H9 (cell line): Measurements from ENCODE around the gene IRX2. TPM values are rescaled to one million over a fixed set of nuclear protein-coding genes. Genes with fewer than 3 reads are reported as not detected.

Source experiments
- DNase-seq: peaks from one replicate; pipeline ENCODE4 v3.0.0-alpha.2; 2017
- H2AFZ ChIP-seq: one replicate; pipeline ENCODE4 v1.6.1; 2013; ENCODE audit warnings: mild to moderate bottlenecking, low read length, control low read depth, moderate library complexity
- H2AK5ac ChIP-seq: 2 replicates; pipeline ENCODE4 v1.6.1; 2013; ENCODE audit warnings: low read length, control low read depth, mixed read lengths; ENCODE audit not compliant: insufficient read length
- H2BK120ac ChIP-seq: one replicate; pipeline ENCODE4 v1.6.1; 2013; ENCODE audit warnings: low read depth, mild to moderate bottlenecking, low read length, control low read depth, inconsistent platforms; ENCODE audit not compliant: poor library complexity, severe bottlenecking
- H2BK12ac ChIP-seq: 2 replicates; pipeline ENCODE4 v1.6.1; 2013; ENCODE audit warnings: low read length, control low read depth, mixed read lengths, low read depth; ENCODE audit not compliant: insufficient read length
- H2BK15ac ChIP-seq: 2 replicates; pipeline ENCODE4 v1.6.1; 2013; ENCODE audit warnings: low read depth, low read length, control low read depth
- H2BK20ac ChIP-seq: one replicate; pipeline ENCODE4 v1.6.1; 2013; ENCODE audit warnings: low read depth, mild to moderate bottlenecking, low read length, control low read depth, inconsistent platforms; ENCODE audit not compliant: poor library complexity, severe bottlenecking
- H2BK5ac ChIP-seq: 2 replicates; pipeline ENCODE4 v1.6.1; 2013; ENCODE audit warnings: low read length, control low read depth, mixed read lengths; ENCODE audit not compliant: insufficient read length
- H3K14ac ChIP-seq: 2 replicates; pipeline ENCODE4 v1.6.1; 2013; ENCODE audit warnings: low read length, control low read depth; ENCODE audit not compliant: insufficient read depth
- H3K18ac ChIP-seq: 2 replicates; pipeline ENCODE4 v1.6.1; 2013; ENCODE audit warnings: low read depth, mild to moderate bottlenecking, mixed read lengths, low read length, control low read depth; ENCODE audit not compliant: insufficient read length
- H3K23ac ChIP-seq: 2 replicates; pipeline ENCODE4 v1.6.1; 2013; ENCODE audit warnings: low read length, control low read depth, mixed read lengths, low read depth; ENCODE audit not compliant: insufficient read length
- H3K23me2 ChIP-seq: 2 replicates; pipeline ENCODE4 v1.6.1; 2013; ENCODE audit warnings: low read depth, mild to moderate bottlenecking, mixed read lengths, low read length, control low read depth; ENCODE audit not compliant: insufficient read length, poor library complexity, severe bottlenecking
- H3K27ac ChIP-seq: 2 replicates; pipeline ENCODE4 v1.5.1; 2013; ENCODE audit warnings: low read length, control low read depth, mixed read lengths, low read depth; ENCODE audit not compliant: insufficient read length
- H3K27me3 ChIP-seq: 2 replicates; pipeline ENCODE4 v1.6.1; 2013; ENCODE audit warnings: low read length, control low read depth, inconsistent platforms; ENCODE audit not compliant: insufficient read depth
- H3K4ac ChIP-seq: 2 replicates; pipeline ENCODE4 v1.6.1; 2013; ENCODE audit warnings: low read depth, mild to moderate bottlenecking, control low read depth, inconsistent platforms, low read length, moderate library complexity
- H3K4me1 ChIP-seq: 2 replicates; pipeline ENCODE4 v1.6.1; 2013; ENCODE audit warnings: low read length, control low read depth, inconsistent platforms; ENCODE audit not compliant: insufficient read depth
- H3K4me2 ChIP-seq: 2 replicates; pipeline ENCODE4 v1.6.1; 2013; ENCODE audit warnings: low read length, control low read depth, mixed read lengths; ENCODE audit not compliant: insufficient read length, insufficient read depth
- H3K56ac ChIP-seq: 2 replicates; pipeline ENCODE4 v1.6.1; 2013; ENCODE audit warnings: low read depth, mild to moderate bottlenecking, mixed read lengths, low read length, control low read depth; ENCODE audit not compliant: insufficient read length
- H3K79me1 ChIP-seq: 2 replicates; pipeline ENCODE4 v1.6.1; 2013; ENCODE audit warnings: low read depth, mild to moderate bottlenecking, moderate library complexity, low read length, control low read depth, inconsistent platforms; ENCODE audit not compliant: insufficient read depth, poor library complexity, severe bottlenecking
- H3K79me2 ChIP-seq: 2 replicates; pipeline ENCODE4 v1.6.1; 2013; ENCODE audit warnings: low read length, control low read depth, inconsistent platforms; ENCODE audit not compliant: insufficient read depth
- H3K9ac ChIP-seq: 2 replicates; pipeline ENCODE4 v1.6.1; 2013; ENCODE audit warnings: low read length, control low read depth, mixed read lengths; ENCODE audit not compliant: insufficient read length; ENCODE audit errors: extremely low read depth
- H3K9me3 ChIP-seq: one replicate; pipeline ENCODE4 v1.6.1; 2013; ENCODE audit warnings: low read depth, low read length, inconsistent platforms; ENCODE audit not compliant: control insufficient read depth
- H3T11ph ChIP-seq: one replicate; pipeline ENCODE4 v1.6.1; 2013; ENCODE audit warnings: mild to moderate bottlenecking, low read length, control low read depth, inconsistent platforms
- H4K20me1 ChIP-seq: one replicate; pipeline ENCODE4 v1.6.1; 2013; ENCODE audit not compliant: control insufficient read depth, insufficient read length, insufficient read depth
- H4K5ac ChIP-seq: 2 replicates; pipeline ENCODE4 v1.6.1; 2013; ENCODE audit warnings: low read depth, mild to moderate bottlenecking, mixed read lengths, low read length, control low read depth; ENCODE audit not compliant: insufficient read length
- H4K8ac ChIP-seq: replicated peaks from 2 replicates; pipeline ENCODE4 v1.6.1; 2013; ENCODE audit warnings: low read length, control low read depth, mixed read lengths, low read depth; ENCODE audit not compliant: insufficient read length
- H4K91ac ChIP-seq: 2 replicates; pipeline ENCODE4 v1.6.1; 2013; ENCODE audit warnings: low read depth, mild to moderate bottlenecking, moderate library complexity, mixed read lengths, low read length, control low read depth; ENCODE audit not compliant: insufficient read length
- H3K27ac Mint-ChIP-seq, 3 experiments: 2 replicates in 2 of 3; 3 replicates in 1 of 3; pipeline ENCODE4 v1.8.0; 2020 to 2021; ENCODE audit warnings: mixed read lengths in 3 of 3, mild to moderate bottlenecking in 1 of 3, moderate library complexity in 1 of 3
- H3K27me3 Mint-ChIP-seq: 2 replicates; pipeline ENCODE4 v1.8.0; 2021; ENCODE audit warnings: low read depth, mild to moderate bottlenecking, moderate library complexity, mixed read lengths
- H3K36me3 Mint-ChIP-seq, 3 experiments: 2 replicates in 2 of 3; 3 replicates in 1 of 3; pipeline ENCODE4 v1.8.0; 2020 to 2021; ENCODE audit warnings: low read depth in 3 of 3, mixed read lengths in 3 of 3; ENCODE audit not compliant: insufficient read depth in 1 of 3
- H3K4me1 Mint-ChIP-seq, 2 experiments: 2 replicates each; pipeline ENCODE4 v1.8.0; 2020; ENCODE audit warnings: mixed read lengths in 2 of 2
- H3K4me3 Mint-ChIP-seq, 2 experiments: 2 replicates in 1 of 2; 3 replicates in 1 of 2; pipeline ENCODE4 v1.8.0; 2020 to 2021; ENCODE audit warnings: mild to moderate bottlenecking in 2 of 2, mixed read lengths in 2 of 2, moderate library complexity in 1 of 2
- H3K9me3 Mint-ChIP-seq, 2 experiments: 2 replicates in 1 of 2; 3 replicates in 1 of 2; pipeline ENCODE4 v1.8.0; 2020; ENCODE audit warnings: mild to moderate bottlenecking in 2 of 2, mixed read lengths in 2 of 2, moderate library complexity in 1 of 2
- CTCF ChIP-seq: fragments of 200-600 bp; sonication (generic); conservative IDR thresholded peaks from 3 replicates; pipeline ENCODE4 v1.8.0; 2021; ENCODE audit warnings: antibody characterized with exemption, mild to moderate bottlenecking
- WGBS: extraction: QIAGEN DNeasy Blood & Tissue Kit; methylation state at CpG from one replicate; pipeline ENCODE4 v1.1.7; 2013; ENCODE audit warnings: missing lambda C conversion rate, low lambda C conversion rate, mixed read lengths; ENCODE audit not compliant: insufficient read length; ENCODE audit errors: extremely low coverage; 5-methylcytosine and 5-hydroxymethylcytosine counted together
- total RNA-seq: library from RNA; stranded (reverse); gene quantifications from 2 replicates; pipeline ENCODE4 v1.2.1, GENCODE V29; 2021

The IRX2 gene
- total RNA-seq, 1 experiment from 2014 or later, result 91.6 TPM

GRCh38 chr5:2698581-2698980 lies 52.9 kb downstream of the IRX2 start:
- no peak overlapping the region for H4K5ac ChIP-seq
- no peak overlapping the region for H3K56ac ChIP-seq
- H3K23me2 ChIP-seq, result no peaks in the 10 kb centered on the region
- H2BK120ac ChIP-seq, result no peak overlapping the region
- H3K79me2 ChIP-seq, result no peaks in the 10 kb centered on the region
- no peak overlapping the region for H3K4me3 Mint-ChIP-seq
- H2BK20ac ChIP-seq, result no peak overlapping the region
- no peak for DNase-seq
- no peaks in the 10 kb centered on the region for H3K4me1 ChIP-seq
- no peak for TF ChIP-seq CTCF
- no peak overlapping the region for H3K9ac ChIP-seq
- H3T11ph ChIP-seq, result no peak overlapping the region
- H3K4me1 Mint-ChIP-seq, result peaks cover 3 to 8% of the 10 kb centered on the region in 2 experiments; a peak in 2 of 4 replicates
- H2AK5ac ChIP-seq, result no peak overlapping the region
- H3K27me3 Mint-ChIP-seq, result peaks cover 12% of the 10 kb centered on the region
- no peak overlapping the region for H3K4ac ChIP-seq
- H3K9me3 ChIP-seq, result no peaks in the 10 kb centered on the region
- no peak overlapping the region for H2BK5ac ChIP-seq
- H3K23ac ChIP-seq, result no peak overlapping the region
- H4K91ac ChIP-seq, result no peak overlapping the region
- peak overlapping the region in 1 of 3 experiments; percentile 32; a peak in 2 of 7 replicates for H3K27ac Mint-ChIP-seq
- no peak overlapping the region for H2BK15ac ChIP-seq
- no peaks in the 10 kb centered on the region for H4K20me1 ChIP-seq
- H3K36me3 Mint-ChIP-seq, result peaks cover 0 to 4% (median 0%) of the 10 kb centered on the region in 3 experiments; a peak in 1 of 7 replicates
- H3K4me2 ChIP-seq, result no peak overlapping the region
- no peaks in the 10 kb centered on the region; a peak in 1 of 5 replicates for H3K9me3 Mint-ChIP-seq
- WGBS, result no CpG with 5 or more reads among the region's 13 CpGs
- no peak overlapping the region for H2BK12ac ChIP-seq
- no peaks in the 10 kb centered on the region for H3K79me1 ChIP-seq
- no peaks in the 10 kb centered on the region for H3K27me3 ChIP-seq
- no peak overlapping the region for H3K18ac ChIP-seq
- H2AFZ ChIP-seq, result no peak overlapping the region
- no peak overlapping the region for H4K8ac ChIP-seq
- H3K14ac ChIP-seq, result no peak overlapping the region
- no peak overlapping the region for H3K27ac ChIP-seq
